ENCODE data around the gene NNAT. TPM values are rescaled to one million over a fixed set of nuclear protein-coding genes. Genes with fewer than 3 reads are reported as not detected.

NNAT gene
- total and polyA plus RNA-seq, 7 donors: 7.8 to 125 (median 85.8) TPM; not detected in 1

DNA sequence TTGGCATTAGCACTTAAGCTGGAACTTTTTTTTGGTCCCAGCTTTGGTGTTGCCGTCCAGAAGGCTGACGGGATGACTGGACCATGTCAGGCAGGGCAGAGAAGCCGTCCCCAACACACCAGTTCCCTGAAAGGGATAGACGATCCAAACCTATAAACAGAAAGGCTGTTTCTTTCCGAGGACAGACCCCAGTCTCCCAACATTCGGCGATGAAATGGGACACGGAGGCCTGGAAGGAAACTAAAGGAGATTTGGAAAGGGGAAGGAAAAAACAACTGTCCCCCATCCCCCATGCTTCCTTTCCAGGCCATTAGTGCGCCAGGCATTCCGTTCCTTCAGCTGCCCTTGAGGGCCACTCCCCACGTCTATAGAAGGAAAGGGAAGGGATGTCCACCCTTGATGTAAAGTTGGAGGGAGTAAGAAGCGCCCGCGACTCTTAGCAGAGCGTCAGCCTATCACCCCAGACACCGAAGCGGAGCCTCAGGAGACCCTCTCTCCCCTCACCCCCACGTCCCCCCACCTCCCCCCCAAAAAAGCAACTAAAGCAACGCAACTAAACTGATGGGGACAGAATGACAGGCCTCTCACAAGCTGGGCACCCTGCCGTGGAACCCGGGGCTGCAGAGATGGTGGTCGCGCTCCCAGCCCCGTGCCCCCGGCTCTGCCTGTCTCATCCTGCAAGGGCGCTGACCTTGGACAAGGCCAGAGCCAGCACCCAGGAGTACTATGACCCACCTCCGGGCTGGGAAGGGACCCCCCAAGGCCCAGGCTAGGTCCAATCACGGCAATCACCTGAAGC, 6.0 kb downstream of the NNAT start:
- no peaks in the 10 kb centered on the region for H3K36me3 ChIP-seq
- no peaks in the 10 kb centered on the region for H3K9me3 ChIP-seq
- peak overlapping the region; percentile 95 to 99 (median 98) for H3K4me3 ChIP-seq
- 1 to 2% methylated on average over 28 of the region's 28 CpGs for WGBS, 2 donors
- H3K27me3 ChIP-seq: no peaks in the 10 kb centered on the region
- peaks cover 0 to 55% (median 48%) of the 10 kb centered on the region in 4 donors for H3K4me1 ChIP-seq
- peak in 2 of 4 donors; percentile 4 to 13 for TF ChIP-seq POLR2AphosphoS5 (IDR thresholded peaks at IDR 0.05)
- no peak for TF ChIP-seq EP300 (IDR thresholded peaks at IDR 0.05)
- peak overlapping the region; percentile 92 to 99 (median 97) for H3K27ac ChIP-seq
- intact Hi-C loops (cut with DNase I): loop anchor here (2.0 to 5.0 kb wide), 3 partner anchors 140 to 348 kb away; partner anchors contain the start of genes MROH8 and RPN2
- no peak for DNase-seq

DNA sequence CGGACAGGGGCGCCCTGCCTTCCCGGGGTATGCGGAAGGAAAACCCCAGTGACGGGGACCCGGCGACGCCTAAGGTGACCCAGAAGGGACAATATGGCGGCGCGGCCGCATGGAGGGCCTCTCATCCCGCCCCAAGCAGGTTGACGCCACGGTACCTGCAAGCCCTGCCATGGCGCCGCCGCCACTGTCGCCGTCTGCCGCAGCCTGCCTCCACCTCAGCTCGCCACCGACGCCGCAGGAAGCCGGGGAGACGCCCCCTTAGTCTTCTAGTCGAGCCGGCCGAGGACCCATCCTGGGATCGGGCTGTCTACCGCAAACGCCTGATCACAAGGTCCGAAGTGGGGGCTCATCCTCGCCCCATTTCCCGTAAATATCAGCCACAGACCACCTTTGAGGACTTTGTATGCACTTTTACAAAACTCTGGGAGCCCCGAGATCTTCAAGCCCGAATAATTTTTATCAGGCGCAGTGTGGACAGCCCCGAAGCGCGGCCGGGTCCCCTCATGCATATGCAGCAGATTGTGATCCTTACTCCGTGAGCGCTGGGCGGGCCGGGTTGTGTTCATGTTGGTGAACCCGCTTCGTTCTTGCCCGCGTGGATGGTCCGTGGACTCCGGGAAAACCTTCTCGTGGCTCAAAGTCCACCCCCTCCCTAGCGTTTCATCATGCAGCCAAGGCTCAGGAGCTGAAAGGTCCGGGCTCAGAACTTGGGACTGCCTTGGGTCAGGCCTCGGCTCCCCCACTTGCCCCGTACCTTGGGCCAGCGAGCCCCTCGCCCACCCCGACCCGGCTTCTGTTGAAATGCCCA, 6.8 kb downstream of the NNAT start, which contains the start of gene BLCAP:
TSS of gene BLCAP (minus strand) at position 239 of the 808 bp plus-strand sequence. CDS start 8,702 bp downstream, outside the sequence.
- 1% methylated on average over 62 of the region's 62 CpGs for WGBS, 2 donors
- no peaks in the 10 kb centered on the region for H3K9me3 ChIP-seq
- peak within 1 kb of the TSS; percentile 92 to 99 (median 97) for H3K27ac ChIP-seq
- H3K27me3 ChIP-seq: no peaks in the 10 kb centered on the region
- peak; percentile 94 for DNase-seq
- H3K4me1 ChIP-seq: peaks cover 0 to 47% (median 41%) of the 10 kb centered on the region in 4 donors
- no peaks in the 10 kb centered on the region for H3K36me3 ChIP-seq
- peak within 1 kb of the TSS; percentile 95 to 99 (median 98) for H3K4me3 ChIP-seq
- intact Hi-C loops (cut with DNase I): loop anchor here (2.0 to 5.0 kb wide), 5 partner anchors 121 to 349 kb away; partner anchors contain the start of genes MROH8 and RPN2
- no peak for TF ChIP-seq EP300 (IDR thresholded peaks at IDR 0.05)
- peak; percentile 94 to 100 (median 98) for TF ChIP-seq POLR2AphosphoS5 (IDR thresholded peaks at IDR 0.05)
- peak; percentile 92 for TF ChIP-seq POLR2A (IDR thresholded peaks at IDR 0.05)
- TF ChIP-seq, protein P1, sequence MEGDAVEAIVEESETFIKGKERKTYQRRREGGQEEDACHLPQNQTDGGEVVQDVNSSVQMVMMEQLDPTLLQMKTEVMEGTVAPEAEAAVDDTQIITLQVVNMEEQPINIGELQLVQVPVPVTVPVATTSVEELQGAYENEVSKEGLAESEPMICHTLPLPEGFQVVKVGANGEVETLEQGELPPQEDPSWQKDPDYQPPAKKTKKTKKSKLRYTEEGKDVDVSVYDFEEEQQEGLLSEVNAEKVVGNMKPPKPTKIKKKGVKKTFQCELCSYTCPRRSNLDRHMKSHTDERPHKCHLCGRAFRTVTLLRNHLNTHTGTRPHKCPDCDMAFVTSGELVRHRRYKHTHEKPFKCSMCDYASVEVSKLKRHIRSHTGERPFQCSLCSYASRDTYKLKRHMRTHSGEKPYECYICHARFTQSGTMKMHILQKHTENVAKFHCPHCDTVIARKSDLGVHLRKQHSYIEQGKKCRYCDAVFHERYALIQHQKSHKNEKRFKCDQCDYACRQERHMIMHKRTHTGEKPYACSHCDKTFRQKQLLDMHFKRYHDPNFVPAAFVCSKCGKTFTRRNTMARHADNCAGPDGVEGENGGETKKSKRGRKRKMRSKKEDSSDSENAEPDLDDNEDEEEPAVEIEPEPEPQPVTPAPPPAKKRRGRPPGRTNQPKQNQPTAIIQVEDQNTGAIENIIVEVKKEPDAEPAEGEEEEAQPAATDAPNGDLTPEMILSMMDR (IDR thresholded peaks at IDR 0.05): no peak

DNA sequence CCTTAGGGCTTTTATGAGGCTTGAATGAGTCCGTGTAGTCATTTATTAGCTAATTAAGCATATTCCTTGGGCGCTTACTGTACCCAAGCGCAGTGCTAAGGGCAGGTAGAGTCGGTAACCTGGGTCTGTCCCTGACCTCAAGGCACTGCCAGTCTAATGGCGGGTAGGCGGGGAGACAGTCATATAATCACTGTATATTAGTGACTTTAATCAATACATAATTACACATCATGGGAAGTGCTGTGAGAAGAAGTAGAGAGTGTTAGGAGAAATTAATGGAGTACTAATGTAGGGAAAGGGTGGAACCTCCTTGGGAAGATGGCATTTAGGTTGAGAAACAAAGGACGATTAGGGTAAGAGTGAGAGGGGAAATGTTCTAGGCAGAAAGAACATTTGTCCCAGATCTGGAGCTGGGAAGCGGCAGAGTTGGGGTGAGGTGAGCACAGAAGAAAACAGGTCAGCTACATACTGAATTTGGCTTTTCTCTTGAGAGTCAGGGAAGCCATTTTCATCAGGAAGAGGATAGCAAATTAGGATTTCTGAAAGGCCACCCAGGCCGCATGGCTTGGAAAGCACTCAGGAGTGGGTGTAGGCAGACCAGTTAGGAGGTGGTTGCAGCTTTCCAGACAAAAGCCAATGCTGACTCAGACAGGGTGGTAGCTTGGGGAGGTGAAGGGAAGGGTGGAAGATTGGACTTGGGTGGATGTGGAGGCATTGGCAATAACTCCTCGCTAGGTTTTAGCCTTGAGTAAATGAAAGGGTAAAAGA, 7.6 kb downstream of the NNAT start:
- no peaks in the 10 kb centered on the region for H3K9me3 ChIP-seq
- 46 to 52% methylated on average over 10 of the region's 10 CpGs for WGBS, 2 donors
- no peak for DNase-seq
- H3K36me3 ChIP-seq: no peaks in the 10 kb centered on the region
- H3K27ac ChIP-seq: peak overlapping the region; percentile 92 to 99 (median 97)
- H3K4me1 ChIP-seq: peaks cover 0 to 39% (median 33%) of the 10 kb centered on the region in 4 donors
- TF ChIP-seq EP300 (IDR thresholded peaks at IDR 0.05) (no peak), POLR2A (IDR thresholded peaks at IDR 0.05) (no peak), POLR2AphosphoS5 (IDR thresholded peaks at IDR 0.05) (no peak)
- TF ChIP-seq, protein P1 (IDR thresholded peaks at IDR 0.05): no peak
- no peaks in the 10 kb centered on the region for H3K27me3 ChIP-seq
- intact Hi-C loops (cut with DNase I): loop anchor here (2.0 to 5.0 kb wide), 3 partner anchors 122 to 254 kb away; no protein-coding TSS in a partner anchor
- peak overlapping the region; percentile 95 to 99 (median 98) for H3K4me3 ChIP-seq

DNA sequence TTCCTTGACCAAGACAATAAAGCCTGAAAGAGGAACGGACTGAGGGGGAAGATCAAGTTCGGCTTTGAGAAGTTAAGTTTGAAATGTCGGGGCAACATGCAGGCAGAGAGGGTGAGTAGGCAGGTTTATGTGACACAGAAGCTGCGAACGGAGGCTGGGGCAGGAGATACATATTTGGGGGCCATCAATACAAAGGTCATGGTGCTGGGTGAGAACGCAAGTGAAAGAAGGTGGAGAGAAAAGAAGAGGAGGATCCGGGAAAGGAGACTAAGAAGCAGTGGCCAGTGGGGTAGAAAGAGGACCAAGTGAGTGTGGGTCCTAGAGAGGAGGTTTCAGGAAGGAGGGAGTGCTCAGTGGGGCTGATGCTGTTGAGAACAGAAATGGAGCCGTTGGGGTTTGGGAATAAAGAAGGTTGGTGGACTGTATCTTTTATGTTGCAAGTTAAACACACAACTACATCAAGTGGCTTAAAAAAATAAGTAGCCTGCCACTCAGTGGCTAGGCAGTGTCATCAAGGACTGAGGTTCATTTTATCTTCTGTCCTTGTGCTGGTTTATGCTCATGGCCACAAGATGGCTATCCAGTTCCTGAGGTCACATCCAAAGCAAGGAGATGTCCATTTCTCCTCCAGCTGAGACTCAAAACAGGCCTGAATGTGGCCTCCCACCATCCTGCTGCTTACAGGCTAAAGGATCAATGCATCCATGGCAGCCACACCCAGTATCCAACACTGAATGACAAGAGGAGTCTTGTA, 8.3 kb downstream of the NNAT start:
- Histone ChIP-seq H3K4me1 (peaks cover 0 to 35% (median 28%) of the 10 kb centered on the region in 4 donors), H3K4me3 (no peak overlapping the region), H3K27me3 (no peaks in the 10 kb centered on the region), H3K36me3 (no peaks in the 10 kb centered on the region), H3K27ac (no peak overlapping the region), H3K9me3 (no peaks in the 10 kb centered on the region)
- WGBS, 2 donors: 79 to 81% methylated on average over 8 of the region's 8 CpGs
- DNase-seq: no peak
- no peak for TF ChIP-seq POLR2AphosphoS5 (IDR thresholded peaks at IDR 0.05)
- TF ChIP-seq EP300 (IDR thresholded peaks at IDR 0.05): no peak
- no peak for TF ChIP-seq POLR2A (IDR thresholded peaks at IDR 0.05)
- intact Hi-C loops (cut with DNase I): loop anchor here (2.0 to 5.0 kb wide), 3 partner anchors 123 to 255 kb away; no protein-coding TSS in a partner anchor

Measured in sigmoid colon (tissue), 7 donors.